ENCODE measurements around the gene C2CD4C.
"Not testable (repeated sequence)": the region's sequence is repeated elsewhere in the genome, so short reads cannot be mapped to it uniquely, and the experiment has no call there.

The C2CD4C gene

DNA sequence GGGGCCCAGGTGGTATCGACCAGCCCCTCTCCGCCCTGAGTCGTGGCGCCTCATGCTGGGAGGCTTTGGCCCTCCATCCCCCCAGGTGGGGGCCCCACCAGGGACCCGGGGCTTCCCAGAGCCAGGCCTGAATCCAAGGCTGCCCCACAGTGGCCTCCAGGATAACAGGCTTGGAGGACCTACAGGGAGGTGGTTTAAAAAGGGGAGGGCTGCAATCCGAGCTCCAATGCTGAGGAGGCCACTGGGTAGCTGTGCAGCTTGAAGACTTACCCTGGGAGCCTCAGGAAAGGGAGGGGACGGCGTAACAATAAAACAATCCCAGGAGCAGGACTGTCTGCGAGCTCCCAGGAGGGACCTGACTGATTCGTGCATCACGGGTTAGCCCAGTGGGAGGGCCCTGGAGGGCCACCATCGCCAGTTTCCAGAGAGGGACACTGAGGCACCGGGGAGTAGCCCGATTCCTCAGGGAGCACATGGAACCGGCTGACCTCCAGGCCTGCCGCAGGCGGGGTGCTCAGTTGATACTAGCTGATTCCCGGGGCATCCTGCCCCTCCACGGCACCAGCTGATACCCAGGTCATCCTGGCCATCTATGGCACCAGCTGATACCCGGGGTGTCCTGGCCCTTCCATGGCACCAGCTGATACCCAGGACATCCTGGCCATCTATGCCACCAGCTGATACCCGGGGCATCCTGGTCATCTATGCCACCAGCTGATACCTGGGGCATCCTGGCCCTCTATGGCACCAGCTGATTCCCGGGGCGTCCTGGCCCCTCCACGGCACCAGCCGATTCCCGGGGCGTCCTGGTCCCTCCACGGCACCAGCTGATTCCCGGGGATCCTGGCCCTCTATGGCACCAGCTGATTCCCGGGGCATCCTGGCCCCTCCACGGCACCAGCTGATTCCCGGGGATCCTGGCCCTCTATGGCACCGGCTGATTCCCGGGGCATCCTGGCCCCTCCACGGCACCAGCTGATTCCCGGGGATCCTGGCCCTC lies 3.7 kb upstream of the C2CD4C start:
- DNase-seq, result no peak

GRCh38 chr19:411723-412355 lies 2.9 kb upstream of the C2CD4C start:
- DNase-seq, result no peak

- not testable (repeated sequence) for DNase-seq
Observed at GRCh38 chr19:411121-411722, 2.3 kb upstream of the C2CD4C start.

DNA sequence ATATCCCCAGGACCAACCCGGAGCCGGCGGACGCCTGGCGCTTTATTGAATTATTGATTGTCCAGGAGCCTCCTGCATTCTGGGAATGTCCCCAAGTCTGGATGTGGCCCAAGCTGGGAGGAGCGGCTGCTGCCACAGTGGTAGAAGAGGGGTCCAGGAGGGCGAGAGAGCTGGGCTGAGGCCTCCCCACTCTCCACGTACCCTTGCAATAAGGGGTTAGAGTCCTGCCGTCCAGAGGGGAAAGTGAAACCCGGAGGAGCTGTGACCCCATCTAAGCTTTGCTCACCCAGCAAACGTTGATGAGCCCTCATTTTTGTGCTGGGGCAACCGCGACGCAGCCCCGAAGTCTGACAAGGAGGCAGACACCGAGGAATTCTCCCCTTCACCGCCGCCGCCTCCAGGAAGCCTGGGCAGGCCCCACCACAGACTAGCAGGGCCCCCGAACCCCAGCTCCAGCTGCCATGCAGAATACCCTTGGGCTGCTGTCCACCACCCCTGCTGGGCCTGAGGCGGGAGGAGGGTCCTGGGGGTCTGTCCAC lies 1.4 kb upstream of the C2CD4C start:
- no peak for DNase-seq

DNA sequence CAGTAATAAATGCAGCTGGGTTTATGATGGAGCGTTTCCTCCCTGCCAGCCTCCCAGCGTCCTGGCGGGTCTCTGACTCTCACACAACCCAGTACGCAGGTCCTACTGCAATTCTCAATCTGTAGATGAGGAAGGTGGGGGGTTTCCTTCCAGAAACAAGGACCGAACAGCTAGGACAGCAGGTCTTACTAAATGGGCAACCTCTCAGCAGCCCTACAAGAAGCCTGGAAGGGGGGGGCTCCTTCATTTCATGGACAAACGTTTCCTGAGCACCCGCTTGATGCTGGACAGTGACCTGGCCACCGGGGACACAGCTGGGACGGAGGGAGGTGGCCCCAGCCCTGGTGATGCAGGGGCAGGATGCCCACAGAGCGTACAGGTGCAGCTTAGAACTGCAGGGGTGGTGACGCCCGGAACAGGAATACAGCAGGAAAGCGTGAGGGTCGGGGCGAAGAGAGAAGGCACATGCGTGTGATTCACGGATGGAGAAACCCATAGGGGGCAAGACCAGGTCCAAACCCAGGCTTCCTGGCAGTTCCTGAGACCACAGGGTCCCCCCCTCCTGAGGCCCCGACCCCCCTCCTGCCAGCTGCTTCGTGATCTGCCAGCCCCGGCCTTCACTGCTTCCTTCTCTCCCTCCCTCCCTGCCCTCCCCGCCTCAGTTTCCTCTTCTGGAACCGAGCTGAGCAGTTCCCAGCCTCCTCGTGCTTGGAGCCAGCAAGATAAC lies 732 bp upstream of the C2CD4C start:
- no peak for DNase-seq

GRCh38 chr19:408441-408901 lies 476 bp downstream of the C2CD4C start:
- no peak for DNase-seq

DNA sequence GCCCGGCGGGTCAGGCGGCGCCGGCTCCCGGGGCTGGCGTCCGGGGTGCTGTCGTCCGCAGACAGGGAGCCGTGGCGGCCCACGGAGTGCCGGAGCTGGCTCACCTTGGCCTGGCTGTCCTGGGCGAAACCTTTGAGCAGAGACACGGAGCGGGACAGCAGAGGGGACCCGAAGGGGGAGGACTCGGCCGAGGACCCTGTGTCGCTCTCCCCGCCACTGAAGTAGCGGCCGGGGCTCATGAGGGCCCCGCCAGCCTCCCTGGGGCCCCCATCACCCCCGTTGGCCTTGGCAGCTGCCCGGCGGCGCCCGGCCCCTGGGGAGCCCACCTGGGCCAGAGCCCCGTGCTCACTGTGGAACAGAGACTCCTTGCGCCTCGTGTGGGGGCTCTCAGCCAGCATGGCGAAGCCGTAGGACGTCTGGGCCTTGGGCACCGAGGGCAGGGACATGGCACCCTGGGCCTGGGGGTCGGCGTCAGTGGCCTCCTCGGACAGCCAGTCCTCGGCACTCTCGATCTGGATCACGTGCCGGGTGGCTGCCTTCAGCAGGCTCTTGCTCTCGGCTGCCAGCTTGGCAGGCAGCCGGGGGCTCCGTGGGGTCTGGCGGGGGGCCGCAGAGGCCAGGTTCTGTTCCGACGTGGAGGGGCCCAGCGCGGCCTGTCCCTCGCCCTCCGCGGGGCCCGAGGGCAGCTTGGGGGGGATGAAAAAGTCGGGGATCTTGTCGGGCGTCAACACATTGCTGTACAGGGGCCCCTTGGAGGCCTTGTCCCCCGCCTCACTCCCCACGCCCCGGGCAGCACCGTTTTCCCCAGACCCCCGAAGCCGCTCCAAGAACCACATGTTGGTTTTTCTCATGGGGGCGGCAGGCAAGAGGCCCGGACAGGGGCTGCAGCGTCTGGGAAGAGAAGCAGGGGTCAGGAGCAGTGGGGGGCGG lies 1.2 kb downstream of the C2CD4C start:
- DNase-seq, result no peak

DNA sequence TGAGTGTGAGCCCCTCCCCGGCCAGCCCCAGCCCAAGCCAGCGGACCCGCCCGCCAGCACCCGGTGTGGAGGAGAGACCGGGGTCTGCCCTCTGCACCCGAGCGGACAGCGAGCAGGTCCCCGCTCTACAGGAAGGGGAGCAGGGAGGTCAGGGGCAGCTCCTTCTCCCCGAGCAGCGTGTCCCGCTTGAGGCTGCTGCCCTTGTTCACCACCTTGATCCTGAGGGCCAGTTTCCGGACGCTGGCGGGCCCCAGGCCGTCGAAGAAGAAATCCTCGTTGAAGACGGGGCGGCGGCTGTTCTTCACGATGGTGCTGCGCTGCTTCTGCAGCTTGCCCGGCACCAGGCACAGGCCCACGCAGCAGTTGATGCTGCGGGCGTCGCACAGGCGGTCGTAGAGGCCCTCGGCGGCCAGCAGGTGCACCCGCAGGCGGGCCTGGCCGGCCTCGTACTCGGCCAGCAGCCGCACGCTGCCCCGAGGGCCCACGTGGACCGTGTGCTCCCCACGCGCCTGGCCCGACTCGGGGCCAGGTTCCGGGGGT lies 1.9 kb downstream of the C2CD4C start:
- no peak for DNase-seq

DNA sequence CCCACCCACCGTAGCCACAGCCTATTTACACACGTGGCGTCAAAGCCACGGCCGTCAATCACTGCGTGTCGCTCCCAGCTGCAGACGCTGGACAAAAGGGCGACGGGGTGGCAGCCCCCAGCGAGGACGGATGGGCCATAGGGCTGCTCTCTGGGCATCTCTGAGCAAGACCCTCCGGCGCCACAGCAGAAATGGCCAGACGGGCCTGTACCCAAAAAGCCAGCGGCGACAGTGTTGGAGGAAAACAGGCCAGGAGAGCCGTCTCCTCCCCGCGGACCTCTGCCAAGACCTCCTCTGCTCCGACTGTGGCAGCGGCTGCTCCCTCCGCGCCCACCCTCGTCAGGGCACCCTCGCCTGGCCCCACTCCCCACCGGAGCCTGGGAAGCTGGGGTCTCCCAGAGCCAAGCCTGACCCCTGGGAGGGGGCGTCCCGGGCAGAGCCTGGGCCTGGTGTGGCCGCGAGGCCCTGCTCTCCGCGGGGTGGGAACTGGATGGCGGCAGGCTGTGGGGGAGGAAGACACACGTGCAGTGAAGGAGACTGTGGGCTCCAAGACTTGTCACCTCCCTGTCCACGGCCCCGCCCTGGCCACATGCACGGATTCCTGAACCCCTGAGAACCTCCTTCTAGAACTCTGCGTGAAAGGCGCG lies 2.7 kb downstream of the C2CD4C start:
- no peak for DNase-seq

GRCh38 chr19:405121-405965 lies 3.6 kb downstream of the C2CD4C start:
- DNase-seq, result no peak

DNA sequence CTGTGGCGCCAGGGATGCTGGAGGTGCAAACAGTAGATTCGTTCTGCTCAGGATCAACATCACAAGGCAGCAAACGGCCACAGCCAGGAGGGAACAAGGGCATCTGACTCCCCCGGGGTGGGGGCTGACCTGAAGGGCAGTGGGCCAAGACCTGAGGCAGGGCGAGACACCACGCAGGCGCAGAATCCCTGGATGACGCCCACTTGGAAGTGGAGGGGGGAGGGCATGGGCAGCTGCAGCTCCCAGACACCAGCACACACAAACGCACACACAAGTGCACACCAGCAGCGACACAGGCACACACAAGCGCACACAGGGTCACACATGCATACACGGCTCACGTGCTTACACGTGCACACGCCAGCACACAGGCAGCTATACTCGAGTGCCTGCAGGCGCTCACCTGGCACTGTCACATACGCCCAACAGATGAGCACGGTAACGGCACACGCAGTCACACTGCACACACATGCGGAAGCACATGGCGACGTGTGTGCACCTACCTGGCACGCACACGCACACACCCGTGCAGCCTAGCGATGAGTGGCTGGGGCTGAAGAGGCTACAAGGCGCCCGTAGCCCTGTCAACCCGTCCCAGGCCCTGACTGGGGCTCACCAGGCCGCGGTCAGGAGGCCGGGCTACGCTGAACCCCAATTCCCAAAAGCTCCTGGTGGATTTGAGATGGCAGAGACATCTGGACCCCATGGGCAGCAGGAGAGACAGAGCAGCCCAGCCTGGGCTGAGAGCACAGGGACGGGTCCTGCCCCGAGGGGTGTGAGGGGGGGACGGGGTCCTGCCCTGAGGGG lies 5.5 kb downstream of the C2CD4C start:
- DNase-seq, result no peak

GRCh38 chr19:402786-403185 lies 6.2 kb downstream of the C2CD4C start:
- no peak for DNase-seq

DNA sequence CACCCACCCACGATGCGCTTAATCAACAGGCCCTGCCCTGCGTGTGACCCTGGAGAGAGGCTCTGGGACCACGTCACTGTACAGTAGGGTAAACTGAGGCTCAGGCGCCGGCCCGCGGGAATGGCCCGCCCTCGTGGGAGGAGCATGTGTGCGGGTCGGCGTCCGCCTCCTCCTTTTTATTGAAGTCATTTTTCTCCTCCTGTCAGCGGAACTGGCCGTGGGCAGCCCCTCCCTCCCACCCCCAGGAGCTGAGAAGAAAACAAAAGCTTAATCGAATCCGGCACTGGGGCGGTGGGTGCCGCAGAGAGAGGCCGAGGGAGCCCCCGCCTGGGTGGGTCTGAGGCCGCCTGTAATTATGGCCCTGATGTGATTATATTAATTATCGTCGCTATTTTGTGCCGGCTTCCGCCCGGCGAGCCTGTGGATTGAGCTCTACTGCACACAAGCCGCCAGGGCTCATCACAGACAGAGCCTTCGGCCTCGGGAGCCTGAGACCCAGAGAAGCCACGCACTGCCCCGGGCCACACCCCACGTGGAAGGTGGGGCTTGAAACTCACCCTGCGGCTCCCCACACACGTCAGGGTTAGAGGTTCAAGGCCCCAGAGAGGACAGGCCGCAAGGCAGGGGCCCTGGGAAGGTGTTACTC lies 7.0 kb downstream of the C2CD4C start:
- DNase-seq, result no peak

DNA sequence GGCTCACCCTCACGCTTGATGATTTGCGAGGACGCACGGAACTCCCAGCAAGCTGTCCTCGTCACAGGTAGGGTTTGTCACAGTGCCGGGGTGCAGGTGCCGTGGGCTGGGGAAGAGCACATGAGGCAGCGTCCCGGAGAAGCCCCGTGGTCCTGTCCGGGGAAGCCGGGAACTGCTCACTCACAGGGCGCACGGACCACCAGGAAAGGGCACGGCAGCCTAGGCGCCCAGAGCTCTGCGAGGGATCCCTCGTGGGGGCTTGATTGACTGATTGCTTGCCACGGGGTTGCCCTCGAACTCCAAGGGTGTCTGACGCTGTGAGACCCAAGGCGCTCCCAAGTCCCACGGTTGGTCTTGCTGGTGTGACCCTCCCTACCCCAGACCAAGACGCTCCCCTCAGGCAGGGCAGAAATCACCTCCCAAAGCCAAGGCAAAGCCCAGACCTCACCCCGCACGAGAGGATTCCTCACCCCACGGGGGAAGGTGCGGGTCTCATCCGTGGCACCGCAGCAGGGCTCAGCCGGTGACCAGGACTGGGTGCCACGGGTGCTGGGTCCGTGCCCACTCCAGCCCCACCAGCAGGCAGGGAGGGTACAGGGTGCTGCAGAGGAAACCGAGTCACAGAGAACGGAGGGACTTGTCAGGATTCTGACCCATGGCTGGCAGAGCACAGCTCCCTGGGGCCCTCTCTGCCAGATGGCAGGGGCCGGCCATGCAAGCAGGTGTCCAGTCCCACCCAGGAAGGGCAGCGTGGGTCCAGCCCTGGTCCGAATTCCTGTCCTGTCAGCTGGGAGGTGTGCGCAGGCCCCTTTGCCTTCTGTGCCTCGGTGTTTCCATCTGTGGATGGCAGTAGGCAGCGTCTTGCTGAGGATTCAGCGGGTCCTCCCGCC lies 7.7 kb downstream of the C2CD4C start:
- no peak for DNase-seq

- no peak for DNase-seq
Observed at GRCh38 chr19:399370-399769, 9.6 kb downstream of the C2CD4C start.

DNA sequence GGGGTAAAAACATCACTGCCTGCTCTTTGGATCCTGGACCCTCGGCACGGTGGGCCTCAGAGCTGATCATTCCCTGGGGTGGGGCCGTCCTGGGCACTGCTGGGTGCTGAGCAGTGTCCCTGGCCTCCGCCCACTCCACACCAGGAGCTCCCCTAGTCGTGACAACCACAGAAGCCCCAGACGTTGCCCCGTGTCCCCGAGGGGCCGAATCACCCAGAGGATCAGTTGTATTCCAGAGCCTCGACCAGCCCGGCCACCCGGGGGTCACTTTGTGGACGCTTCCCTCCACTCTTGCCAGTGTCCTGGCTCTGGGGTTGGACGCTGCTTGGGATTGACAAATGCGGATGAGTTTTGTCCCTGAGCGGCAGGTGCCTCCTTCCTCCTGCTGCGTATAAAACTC lies 10.2 kb downstream of the C2CD4C start:
- DNase-seq, result no peak
